ENCODE data around the gene PCDH9.

Gene PCDH9

GRCh38 chr13:66528944-66529576 is 701.1 kb downstream of the PCDH9 start:
- TF ChIP-seq CTCF (IDR thresholded peaks at IDR 0.05): no peak

- TF ChIP-seq CTCF (IDR thresholded peaks at IDR 0.05): no peak
Observed at GRCh38 chr13:66528180-66528579, 702.0 kb downstream of the PCDH9 start.

GRCh38 chr13:66520511-66521355 is 709.4 kb downstream of the PCDH9 start:
- no peak for TF ChIP-seq CTCF (IDR thresholded peaks at IDR 0.05)

- no peak for TF ChIP-seq CTCF (IDR thresholded peaks at IDR 0.05)
Observed at GRCh38 chr13:66519259-66519658, 710.9 kb downstream of the PCDH9 start.

GRCh38 chr13:66518068-66518467 is 712.1 kb downstream of the PCDH9 start:
- no peak for TF ChIP-seq CTCF (IDR thresholded peaks at IDR 0.05)

- TF ChIP-seq CTCF (IDR thresholded peaks at IDR 0.05): no peak
Observed at GRCh38 chr13:66513728-66514127, 716.4 kb downstream of the PCDH9 start.

GRCh38 chr13:66509175-66509574 is 721.0 kb downstream of the PCDH9 start:
- no peak for TF ChIP-seq CTCF (IDR thresholded peaks at IDR 0.05)

Measured in LNCAP (cell line).